Testis (tissue), 3 donors: ENCODE results near the gene FSTL5. TPM values are rescaled to one million over a fixed set of nuclear protein-coding genes. Genes with fewer than 3 reads are reported as not detected.

Source experiments
- DNase-seq: peaks from one replicate; pipeline ENCODE4 v3.0.0-alpha.2; 2019
- H3K27ac ChIP-seq, 2 donors: fragments of 200-600 bp; sonication (generic); one replicate each; pipeline ENCODE4 v1.5.1; 2019
- H3K27me3 ChIP-seq: fragments of 200-600 bp; sonication (generic); one replicate; pipeline ENCODE4 v1.5.1; 2019
- H3K36me3 ChIP-seq: fragments of 200-600 bp; sonication (generic); one replicate; pipeline ENCODE4 v1.5.1; 2017; ENCODE audit warnings: low read depth; ENCODE audit errors: missing control alignments
- H3K4me1 ChIP-seq: fragments of 200-600 bp; sonication (generic); one replicate; pipeline ENCODE4 v1.5.1; 2019
- H3K4me3 ChIP-seq, 2 donors: fragments of 200-600 bp; sonication (generic); one replicate each; pipeline ENCODE4 v1.5.1; 2017 to 2019
- H3K9me3 ChIP-seq: fragments of 200-600 bp; sonication (generic); one replicate; pipeline ENCODE4 v1.5.1; 2017
- CTCF ChIP-seq, 3 experiments: fragments of 450-650 bp in 2 of 3; fragments of 200-600 bp in 1 of 3; sonication (generic) in 1 of 3; IDR thresholded peaks; one replicate each; pipeline ENCODE4 v1.5.1; 2016 to 2019; ENCODE audit warnings: antibody characterized with exemption in 3 of 3, mild to moderate bottlenecking in 2 of 3, moderate library complexity in 1 of 3
- POLR2A ChIP-seq: fragments of 450-650 bp; IDR thresholded peaks from one replicate; pipeline ENCODE4 v1.6.1; 2017; ENCODE audit warnings: antibody characterized with exemption, mild to moderate bottlenecking, moderate library complexity
- WGBS, 2 donors: methylation state at CpG; one replicate each; pipeline ENCODE4 v1.1.5; 2018; 5-methylcytosine and 5-hydroxymethylcytosine counted together
- intact Hi-C: fragments of 100-400 bp; cut with DNase I; formaldehyde crosslinking; loops from one replicate; pipeline ENCODE4 v1.15.1; 2023; ENCODE audit warnings: low total_unique reads
- polyA plus RNA-seq: library from polyadenylated mRNA; stranded (reverse); fragments of 350-450 nt; fragmentation: Illumina TruSeq; extraction: RNeasy Lipid Tissue Mini Kit (QIAGEN cat#74804); gene quantifications from one replicate; pipeline ENCODE4 v1.2.3, GENCODE V29; 2014; ENCODE audit warnings: low read depth, low replicate concordance; ENCODE audit not compliant: insufficient read depth
- total RNA-seq, 2 donors: library from RNA; depleted of rRNA; stranded (reverse); fragments of >200 nt; gene quantifications; one replicate each; pipeline ENCODE4 v1.2.3, GENCODE V29; 2016

The FSTL5 gene
- total and polyA plus RNA-seq, 3 donors from 2014 or later, result 0.57 to 1.0 (median 0.68) TPM

GRCh38 chr4:161360982-161361381 is 802.8 kb downstream of the FSTL5 start:
- Histone ChIP-seq H3K4me1 (no peaks in the 10 kb centered on the region), H3K4me3 (no peak overlapping the region), H3K27ac (no peak overlapping the region), H3K9me3 (no peaks in the 10 kb centered on the region), H3K27me3 (no peaks in the 10 kb centered on the region), H3K36me3 (no peaks in the 10 kb centered on the region)
- WGBS, 2 donors, result 89 to 98% methylated on average over 4 of the region's 4 CpGs
- DNase-seq, result no peak
- intact Hi-C loops, result no loop called here
- TF ChIP-seq CTCF (IDR thresholded peaks at IDR 0.05), result no peak
- no peak for TF ChIP-seq POLR2A

GRCh38 chr4:161359491-161359890 is 804.3 kb downstream of the FSTL5 start:
- no peaks in the 10 kb centered on the region for H3K27me3 ChIP-seq
- no peaks in the 10 kb centered on the region for H3K9me3 ChIP-seq
- no peak overlapping the region for H3K27ac ChIP-seq
- WGBS, 2 donors, result 89 to 90% methylated on average over 2 of the region's 2 CpGs
- no peak for DNase-seq
- no peak overlapping the region for H3K4me3 ChIP-seq
- H3K4me1 ChIP-seq, result no peaks in the 10 kb centered on the region
- intact Hi-C loops, result no loop called here
- TF ChIP-seq POLR2A (no peak), CTCF (IDR thresholded peaks at IDR 0.05) (no peak)
- H3K36me3 ChIP-seq, result no peaks in the 10 kb centered on the region

GRCh38 chr4:161356351-161356750 is 807.4 kb downstream of the FSTL5 start:
- Histone ChIP-seq H3K27me3 (no peaks in the 10 kb centered on the region), H3K4me1 (no peaks in the 10 kb centered on the region), H3K9me3 (no peaks in the 10 kb centered on the region), H3K4me3 (no peak overlapping the region), H3K27ac (no peak overlapping the region), H3K36me3 (no peaks in the 10 kb centered on the region)
- TF ChIP-seq POLR2A (no peak), CTCF (IDR thresholded peaks at IDR 0.05) (no peak)
- DNase-seq, result no peak
- WGBS, 2 donors, result 86 to 88% methylated on average over 3 of the region's 3 CpGs
- intact Hi-C loops, result no loop called here

GRCh38 chr4:161350946-161351345 is 812.9 kb downstream of the FSTL5 start:
- DNase-seq, result no peak
- intact Hi-C loops, result no loop called here
- Histone ChIP-seq H3K36me3 (no peaks in the 10 kb centered on the region), H3K4me1 (no peaks in the 10 kb centered on the region), H3K27me3 (no peaks in the 10 kb centered on the region), H3K27ac (no peak overlapping the region), H3K4me3 (no peak overlapping the region), H3K9me3 (no peaks in the 10 kb centered on the region)
- TF ChIP-seq CTCF (IDR thresholded peaks at IDR 0.05) (no peak), POLR2A (no peak)
- WGBS, 2 donors, result 85 to 89% methylated on average over 3 of the region's 3 CpGs

GRCh38 chr4:161345741-161346140 is 818.1 kb downstream of the FSTL5 start:
- H3K36me3 ChIP-seq, result no peaks in the 10 kb centered on the region
- H3K4me1 ChIP-seq, result no peaks in the 10 kb centered on the region
- WGBS, 2 donors, result 75 to 82% methylated on average over 1 of the region's 1 CpG
- H3K27ac ChIP-seq, result no peak overlapping the region
- TF ChIP-seq CTCF (IDR thresholded peaks at IDR 0.05), result no peak
- no peak for TF ChIP-seq POLR2A
- intact Hi-C loops, result no loop called here
- H3K4me3 ChIP-seq, result no peak overlapping the region
- no peaks in the 10 kb centered on the region for H3K27me3 ChIP-seq
- no peaks in the 10 kb centered on the region for H3K9me3 ChIP-seq
- DNase-seq, result no peak
